ENCODE results near the gene CHRM3.
"Not testable (repeated sequence)": the region's sequence is repeated elsewhere in the genome, so short reads cannot be mapped to it uniquely, and the experiment has no call there.

CHRM3 gene

DNA sequence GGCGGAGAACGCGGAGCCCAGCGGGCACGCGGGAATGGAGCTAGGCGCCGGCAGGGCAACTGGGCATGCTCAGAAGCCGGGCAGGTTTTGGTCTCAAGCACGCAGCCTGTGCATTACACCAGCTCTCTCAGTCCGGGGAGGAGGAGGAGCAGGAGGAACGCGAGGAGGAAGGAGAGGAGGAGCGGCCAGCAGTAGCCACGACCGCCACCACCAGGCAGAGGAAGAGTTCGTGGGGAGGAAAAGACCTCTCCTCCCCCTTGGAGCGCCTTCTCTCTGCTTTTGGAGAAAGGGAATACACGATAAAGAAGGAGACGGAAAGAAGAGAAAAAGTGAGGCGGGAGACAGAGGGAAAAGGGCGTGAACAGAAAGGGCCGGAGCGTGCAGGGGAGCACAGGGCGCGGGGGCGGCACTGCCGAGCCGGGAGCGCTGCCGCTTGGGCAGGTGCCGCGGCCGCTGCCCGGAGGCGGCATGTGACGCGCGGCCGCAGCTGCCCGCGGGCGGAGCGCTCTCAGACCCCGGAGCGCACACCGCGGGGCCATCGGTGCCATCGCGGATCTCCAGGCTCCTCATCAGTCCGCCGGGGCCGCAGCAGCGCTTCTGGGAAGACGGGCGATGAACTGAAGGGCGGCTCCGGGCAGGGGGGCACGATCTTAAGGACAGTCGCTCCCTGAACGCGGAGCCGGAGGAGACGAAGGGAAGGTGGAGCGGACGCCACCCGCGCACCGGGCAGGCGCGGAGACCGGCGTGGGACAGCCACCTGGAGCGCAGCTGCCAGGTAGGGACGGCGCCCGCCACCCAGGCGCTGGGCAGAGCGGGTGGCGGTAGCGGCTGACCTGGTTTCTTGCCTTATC lies at the start of gene CHRM3:
Gene CHRM3, plus strand, starts transcription at position 116 of the 851 bp plus-strand sequence. CDS start 520,884 bp downstream, outside the sequence.
- no peak for FAIRE-seq

DNA sequence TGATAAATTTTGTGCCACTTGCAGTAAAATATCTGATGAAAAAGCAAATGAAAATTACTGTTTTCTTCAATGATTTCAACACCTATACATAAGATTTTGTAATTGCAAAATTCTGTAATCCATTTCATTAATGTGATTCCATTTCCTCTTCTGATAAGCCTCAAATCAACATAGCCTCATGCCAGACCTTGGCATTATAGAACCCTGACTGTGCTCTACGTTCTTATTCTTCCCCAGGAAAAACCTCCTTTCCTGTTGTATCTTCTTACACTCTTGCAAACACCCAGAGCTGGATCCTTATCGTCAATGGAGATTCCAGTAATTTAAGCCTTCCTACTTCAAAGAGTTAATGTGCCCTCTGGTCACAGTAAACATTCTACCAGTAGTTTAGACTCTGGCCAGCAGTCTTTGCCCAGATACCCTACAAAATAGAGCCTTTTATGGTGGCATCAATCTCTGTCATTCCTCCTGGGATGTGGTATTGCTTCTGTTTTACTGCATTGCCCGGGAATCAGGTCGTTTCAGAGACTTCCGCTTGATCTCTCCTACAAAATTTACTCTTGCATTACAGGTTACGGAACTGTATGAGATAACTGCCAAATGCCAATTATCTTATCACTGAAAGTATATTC lies 48.5 kb upstream of the CHRM3 start:
- no peak for DNase-seq (ENCODE audit: low spot score)
- no peak for FAIRE-seq

More for the DNA sequence above, at the start of gene CHRM3:
- DNase-seq (ENCODE audit: low spot score) = peak; percentile 56

- DNase-seq (ENCODE audit: low spot score) = no peak
- no peak for FAIRE-seq
Observed at GRCh38 chr1:239347776-239348175, 38.6 kb upstream of the CHRM3 start.

DNA sequence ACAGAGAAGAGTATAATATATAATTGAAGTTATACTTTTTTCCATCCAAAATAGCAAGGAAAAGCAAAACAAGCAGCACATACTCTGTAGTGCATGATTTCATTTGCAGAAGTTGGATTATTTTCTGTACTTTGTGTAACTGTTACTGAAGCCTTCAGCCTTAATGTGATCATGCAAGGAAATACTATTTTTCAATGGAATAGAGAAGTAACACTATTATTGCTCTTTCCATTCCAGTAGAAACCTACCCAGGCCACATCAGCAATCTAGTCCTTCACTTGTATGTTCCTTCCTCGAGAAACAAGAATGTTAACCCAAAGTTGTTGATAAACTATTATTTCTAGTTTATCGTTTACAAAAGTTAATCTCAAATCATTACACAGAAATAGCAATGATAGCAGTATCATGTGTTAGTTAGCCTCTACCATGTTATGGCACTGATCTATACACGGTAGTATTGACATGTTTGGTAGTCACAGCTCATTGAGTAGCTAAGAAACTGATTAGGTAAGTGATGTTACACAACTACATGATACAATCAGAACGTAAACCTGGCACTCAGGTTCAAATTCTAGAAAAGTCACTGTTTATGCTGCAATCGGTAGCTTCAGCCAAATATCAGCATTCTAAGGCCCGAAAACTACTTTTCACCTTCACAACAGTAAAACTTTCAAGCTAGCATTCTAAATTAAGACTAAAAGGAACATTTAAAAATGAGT lies 37.6 kb upstream of the CHRM3 start:
- FAIRE-seq (no peak), DNase-seq (ENCODE audit: low spot score) (no peak)

DNA sequence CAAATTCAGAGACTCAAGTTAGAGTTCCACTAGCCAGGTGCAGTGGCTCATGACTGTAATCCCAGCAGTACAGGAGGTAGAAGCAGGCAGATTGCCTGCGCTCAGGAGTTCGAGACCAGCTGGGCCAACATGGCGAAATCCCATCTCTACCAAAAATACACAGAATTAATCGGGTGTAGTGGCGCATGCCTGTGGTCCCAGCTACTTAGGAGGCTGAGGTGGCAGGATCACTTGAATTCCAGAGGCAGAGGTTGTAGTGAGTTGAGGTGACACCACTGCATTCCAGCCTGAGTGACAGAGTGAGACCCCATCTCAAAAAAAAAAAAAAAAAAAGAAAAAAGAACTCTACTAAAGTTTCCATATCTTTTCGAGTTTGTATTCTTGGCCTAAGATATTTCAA lies 36.7 kb upstream of the CHRM3 start:
- no peak for FAIRE-seq

GRCh38 chr1:239353536-239353935 lies 32.8 kb upstream of the CHRM3 start:
- FAIRE-seq = no peak
- no peak for DNase-seq (ENCODE audit: low spot score)

More for the DNA sequence above, 36.7 kb upstream of the CHRM3 start:
- DNase-seq (ENCODE audit: low spot score) = no peak

DNA sequence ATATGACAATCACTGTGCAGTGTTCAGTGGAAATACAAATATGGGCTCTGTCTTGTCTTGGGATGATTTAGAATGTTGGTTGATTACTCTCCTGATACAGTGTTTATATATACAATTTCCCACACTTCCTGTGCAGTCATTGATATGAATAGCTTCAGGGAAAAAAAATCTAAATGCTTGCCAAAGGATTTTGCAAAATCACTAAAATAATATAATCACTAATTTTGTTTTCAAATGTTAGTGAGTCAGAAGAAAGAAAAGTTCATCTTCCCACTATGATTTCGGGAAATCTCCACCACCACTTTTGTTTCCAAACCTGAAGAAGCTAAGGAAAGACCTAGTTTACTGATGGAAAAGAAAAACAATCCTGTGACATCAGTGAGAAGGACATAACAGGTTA lies 32.1 kb upstream of the CHRM3 start:
- DNase-seq (ENCODE audit: low spot score) = no peak

DNA sequence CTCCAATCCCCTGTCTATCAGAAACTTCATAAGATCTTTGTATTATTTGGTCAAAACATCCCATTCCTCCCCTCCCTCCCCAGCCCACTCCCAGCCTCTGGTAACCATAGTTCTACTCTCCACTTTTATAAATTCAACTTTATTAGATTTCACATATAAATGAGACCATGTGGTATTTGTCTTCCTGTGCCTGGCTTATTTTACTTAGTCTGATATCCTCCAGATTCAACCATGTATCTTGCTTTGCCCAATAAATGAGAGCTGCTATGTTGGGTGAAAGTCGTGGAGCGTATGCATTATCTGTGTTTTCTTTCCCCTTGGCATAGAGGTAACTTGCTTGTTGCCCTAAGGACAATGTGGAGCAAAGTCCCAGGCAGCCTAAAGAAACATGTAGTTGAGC lies 28.5 kb upstream of the CHRM3 start:
- FAIRE-seq (no peak), DNase-seq (ENCODE audit: low spot score) (no peak)

More for the DNA sequence above, 32.1 kb upstream of the CHRM3 start:
- FAIRE-seq = no peak

DNA sequence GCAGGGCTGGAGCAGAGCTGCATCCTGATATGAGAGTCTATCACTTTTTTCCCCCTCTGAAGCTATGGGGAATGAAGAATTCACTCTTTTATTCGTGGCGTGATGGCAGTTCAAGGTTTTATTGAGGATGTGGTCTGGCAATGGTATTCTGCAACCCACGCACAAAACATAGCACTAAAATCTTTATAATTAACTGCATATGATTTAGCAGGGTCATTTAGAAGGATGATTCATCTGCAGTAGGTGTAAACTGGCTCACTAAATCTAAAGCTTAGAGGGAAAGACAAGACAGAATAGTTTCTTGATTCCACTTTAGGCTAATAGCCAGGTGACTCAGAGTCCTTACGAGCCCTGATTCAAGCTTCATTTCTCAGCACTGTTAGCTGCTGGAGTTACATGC lies 25.0 kb upstream of the CHRM3 start:
- FAIRE-seq (no peak), DNase-seq (ENCODE audit: low spot score) (peak; percentile 50)

- FAIRE-seq = no peak
- DNase-seq (ENCODE audit: low spot score) = no peak
Observed at GRCh38 chr1:239363930-239364329, 22.4 kb upstream of the CHRM3 start.

DNA sequence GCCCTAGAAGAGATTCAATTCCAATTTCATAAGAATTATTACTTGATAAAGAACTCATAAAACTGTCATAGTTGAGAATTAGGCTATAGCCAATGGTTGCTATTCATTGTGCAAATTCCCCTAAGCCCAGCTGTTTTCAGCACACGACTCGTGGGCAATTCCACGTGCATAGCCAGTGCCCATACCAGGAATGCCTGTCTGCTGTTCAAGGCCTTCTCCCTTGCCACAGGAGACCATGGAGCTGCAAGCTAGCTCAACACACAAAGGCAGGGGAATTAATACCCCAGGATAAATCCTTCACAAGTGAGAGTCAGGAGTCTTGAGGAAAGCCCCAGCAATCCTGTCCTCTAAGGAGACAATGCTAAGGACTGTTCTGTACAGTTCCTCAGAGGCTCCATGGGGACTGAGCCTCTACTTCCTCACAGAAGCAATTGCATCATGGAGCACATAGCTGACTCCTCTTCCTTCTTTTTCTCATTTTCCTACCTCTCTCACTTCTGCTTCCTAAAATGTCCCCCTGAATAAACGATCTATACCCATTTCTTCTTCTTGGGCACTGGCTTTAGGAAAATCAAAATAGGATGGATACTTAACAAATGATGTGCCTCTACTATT lies 19.1 kb upstream of the CHRM3 start:
- no peak for FAIRE-seq
- DNase-seq (ENCODE audit: low spot score) = no peak

GRCh38 chr1:239368436-239369109 lies 17.8 kb upstream of the CHRM3 start:
- FAIRE-seq = no peak
- peak; percentile 31 for DNase-seq (ENCODE audit: low spot score)

DNA sequence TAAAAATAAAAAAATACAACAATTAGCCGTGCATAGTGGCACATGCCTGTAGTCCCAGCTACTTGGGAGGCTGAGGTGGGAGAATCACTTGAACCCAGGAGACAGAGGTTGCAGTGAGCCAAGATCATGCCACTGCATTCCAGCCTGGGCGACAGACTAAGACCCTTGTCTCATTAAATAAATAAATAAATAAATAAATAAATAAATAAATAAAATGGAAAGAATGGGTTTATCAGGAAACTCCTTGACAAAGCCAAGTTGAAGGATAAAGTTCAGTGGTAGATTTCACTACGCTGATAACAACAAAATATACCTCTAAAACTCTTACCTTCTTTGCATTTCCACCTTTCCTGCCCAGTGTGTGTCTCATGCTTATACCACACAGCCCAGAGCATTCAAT lies 15.5 kb upstream of the CHRM3 start:
- FAIRE-seq; DNase-seq (ENCODE audit: low spot score): not testable (repeated sequence)

- DNase-seq (ENCODE audit: low spot score) (no peak), FAIRE-seq (no peak)
Observed at GRCh38 chr1:239382666-239383065, 3.7 kb upstream of the CHRM3 start.

GRCh38 chr1:239383714-239384113 lies 2.7 kb upstream of the CHRM3 start:
- no peak for FAIRE-seq
- no peak for DNase-seq (ENCODE audit: low spot score)

DNA sequence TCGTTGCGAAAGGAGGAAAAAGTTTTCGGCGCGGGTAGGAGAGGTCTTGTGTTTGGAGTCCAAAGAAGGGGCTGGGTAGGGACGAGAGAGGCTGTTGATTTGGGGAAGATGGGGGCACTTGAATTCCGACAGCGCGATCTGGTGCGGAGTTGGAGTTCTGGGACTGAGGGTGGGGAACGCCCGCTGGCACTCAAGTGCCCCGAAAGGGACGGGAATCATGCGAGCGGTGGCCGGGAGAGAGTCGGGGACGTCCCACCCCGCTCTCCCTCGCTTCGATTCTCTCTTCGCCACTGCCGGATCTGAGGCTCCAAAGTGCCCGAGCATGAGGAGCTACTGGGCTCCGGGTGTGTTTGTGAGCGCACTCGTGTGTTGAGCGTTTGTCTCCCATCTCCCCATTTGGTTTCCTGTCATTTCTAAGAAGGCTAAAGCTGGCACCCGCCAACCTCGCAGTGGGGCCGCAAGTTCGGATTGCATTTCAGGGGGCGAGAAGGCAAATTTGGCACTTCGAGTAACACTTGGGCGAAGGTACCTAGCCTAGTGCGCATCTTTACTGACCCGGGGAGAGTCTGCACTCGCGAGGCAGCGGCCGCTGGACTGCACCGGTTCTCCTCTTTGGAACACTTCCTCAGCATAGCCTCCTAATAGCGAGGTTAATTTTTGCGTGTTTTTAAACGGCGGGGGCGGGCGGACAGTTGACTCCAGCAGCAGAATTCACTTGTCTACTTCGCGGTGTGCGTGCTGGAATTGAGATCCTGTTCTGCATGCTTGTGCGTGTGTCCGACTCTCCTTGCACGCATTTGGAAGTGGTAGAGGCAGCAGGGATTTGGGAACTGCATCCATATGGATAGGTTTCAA lies 1.2 kb downstream of the CHRM3 start:
- FAIRE-seq = no peak
- DNase-seq (ENCODE audit: low spot score) = no peak

- no peak for FAIRE-seq
Observed at GRCh38 chr1:239388159-239388485, 1.8 kb downstream of the CHRM3 start.

GRCh38 chr1:239388578-239388977 lies 2.2 kb downstream of the CHRM3 start:
- no peak for DNase-seq (ENCODE audit: low spot score)
- no peak for FAIRE-seq

More at GRCh38 chr1:239388159-239388485, 1.8 kb downstream of the CHRM3 start:
- no peak for DNase-seq (ENCODE audit: low spot score)

- FAIRE-seq = no peak
- no peak for DNase-seq (ENCODE audit: low spot score)
Observed at GRCh38 chr1:239389703-239390102, 3.3 kb downstream of the CHRM3 start.

DNA sequence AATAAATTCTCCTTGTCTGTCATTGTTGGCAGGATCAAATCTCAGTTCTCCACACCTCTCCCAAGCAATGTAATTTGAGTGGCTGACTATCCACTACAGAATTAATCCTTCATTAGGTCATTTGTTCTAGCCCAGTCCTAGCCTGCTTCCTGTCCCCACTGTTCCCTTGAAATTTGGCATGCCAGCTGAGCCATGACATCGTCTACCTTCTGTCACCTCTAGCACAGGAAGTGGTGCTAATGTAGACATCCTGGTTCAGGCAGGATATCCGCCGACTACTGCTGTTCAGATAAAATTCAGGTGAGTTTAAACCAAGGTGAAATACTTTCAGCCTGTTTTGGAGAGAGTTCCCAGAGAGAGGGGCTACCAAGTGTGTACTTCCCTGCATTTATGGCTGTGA lies 5.9 kb downstream of the CHRM3 start:
- DNase-seq (ENCODE audit: low spot score) (no peak), FAIRE-seq (no peak)
